GM23338 (cell line): Measurements from ENCODE around the gene SLC25A34. TPM values are rescaled to one million over a fixed set of nuclear protein-coding genes. Genes with fewer than 3 reads are reported as not detected.

Experiments used
- ATAC-seq: fragments of 200-7000 bp; cut with Tn5 transposase; 3 replicates; pipeline ENCODE4 v1.9.1; 2020
- DNase-seq: peaks from one replicate; pipeline ENCODE4 v3.0.0-alpha.2; 2015; ENCODE audit warnings: low spot score
- H2AFZ ChIP-seq: fragments of 200-600 bp; sonication (generic); 2 replicates; pipeline ENCODE4 v1.8.0; 2016; ENCODE audit warnings: antibody characterized with exemption, mild to moderate bottlenecking, moderate library complexity
- H3F3A ChIP-seq: fragments of 200-600 bp; sonication (generic); replicated peaks from 2 replicates; pipeline ENCODE4 v1.8.0; 2017; ENCODE audit warnings: antibody characterized with exemption, mixed run types, low read depth
- H3K27ac ChIP-seq: fragments of 200-600 bp; sonication (generic); 2 replicates; pipeline ENCODE4 v1.6.1; 2016; ENCODE audit warnings: low read depth
- H3K27me3 ChIP-seq: fragments of 200-600 bp; sonication (generic); 2 replicates; pipeline ENCODE4 v1.8.0; 2016; ENCODE audit warnings: mild to moderate bottlenecking, mixed run types, moderate library complexity; ENCODE audit not compliant: insufficient read depth
- H3K36me3 ChIP-seq: fragments of 200-600 bp; sonication (generic); 2 replicates; pipeline ENCODE4 v1.8.0; 2016; ENCODE audit warnings: mild to moderate bottlenecking; ENCODE audit not compliant: insufficient read depth
- H3K4me1 ChIP-seq: fragments of 200-600 bp; sonication (generic); 2 replicates; pipeline ENCODE4 v1.8.0; 2016; ENCODE audit warnings: mild to moderate bottlenecking, moderate library complexity; ENCODE audit not compliant: insufficient read depth
- H3K4me2 ChIP-seq: fragments of 200-600 bp; sonication (generic); 2 replicates; pipeline ENCODE4 v1.7.1; 2017; ENCODE audit warnings: mixed run types
- H3K4me3 ChIP-seq: fragments of 200-600 bp; sonication (generic); 2 replicates; pipeline ENCODE4 v1.6.1; 2016; ENCODE audit warnings: mixed run types
- H3K79me2 ChIP-seq: fragments of 200-600 bp; sonication (generic); replicated peaks from 2 replicates; pipeline ENCODE4 v1.8.0; 2017; ENCODE audit warnings: mild to moderate bottlenecking; ENCODE audit not compliant: insufficient read depth
- H3K9me2 ChIP-seq: fragments of 200-600 bp; sonication (generic); 2 replicates; pipeline ENCODE4 v1.8.0; 2017; ENCODE audit not compliant: insufficient read depth
- H4K20me1 ChIP-seq: fragments of 200-600 bp; sonication (generic); replicated peaks from 2 replicates; pipeline ENCODE4 v1.8.0; 2017; ENCODE audit warnings: mild to moderate bottlenecking; ENCODE audit not compliant: insufficient read depth
- H3K27ac Mint-ChIP-seq: 2 replicates; pipeline ENCODE4 v1.8.0; 2020; ENCODE audit warnings: inconsistent platforms, mild to moderate bottlenecking, moderate library complexity, mixed read lengths
- H3K27me3 Mint-ChIP-seq: 3 replicates; pipeline ENCODE4 v1.8.0; 2022; ENCODE audit warnings: low read depth, mild to moderate bottlenecking, moderate library complexity, mixed read lengths, inconsistent platforms; ENCODE audit not compliant: insufficient read depth, poor library complexity
- H3K36me3 Mint-ChIP-seq: 3 replicates; pipeline ENCODE4 v1.8.0; 2021; ENCODE audit warnings: low read depth, mild to moderate bottlenecking, inconsistent platforms, moderate library complexity, mixed read lengths
- H3K4me1 Mint-ChIP-seq: 3 replicates; pipeline ENCODE4 v1.8.0; 2020; ENCODE audit warnings: mild to moderate bottlenecking, inconsistent platforms, mixed read lengths
- H3K4me3 Mint-ChIP-seq: 3 replicates; pipeline ENCODE4 v1.8.0; 2021; ENCODE audit warnings: moderate library complexity, mild to moderate bottlenecking, inconsistent platforms, mixed read lengths
- H3K9me3 Mint-ChIP-seq: 3 replicates; pipeline ENCODE4 v1.8.0; 2020; ENCODE audit warnings: moderate library complexity, mild to moderate bottlenecking, inconsistent platforms, mixed read lengths
- CREB1 ChIP-seq: fragments of 250-450 bp; sonication (Bioruptor Pico); IDR thresholded peaks from 2 replicates; pipeline ENCODE4 v1.5.0; 2020; ENCODE audit warnings: low read depth, mild to moderate bottlenecking, moderate library complexity
- ETS1 ChIP-seq: IDR thresholded peaks from 2 replicates; pipeline ENCODE4 v1.6.1; 2016; ENCODE audit warnings: antibody characterized with exemption
- EZH2 ChIP-seq: fragments of 200-600 bp; sonication (generic); IDR thresholded peaks from one replicate; pipeline ENCODE4 v1.8.0; 2017; ENCODE audit warnings: antibody characterized with exemption, mild to moderate bottlenecking, low read depth; ENCODE audit not compliant: unreplicated experiment
- EZH2phosphoT487 ChIP-seq: fragments of 200-600 bp; sonication (generic); IDR thresholded peaks from one replicate; pipeline ENCODE4 v1.8.1; 2018; ENCODE audit warnings: antibody characterized with exemption; ENCODE audit not compliant: unreplicated experiment
- JUNB ChIP-seq: IDR thresholded peaks from one replicate; pipeline ENCODE4 v1.6.1; 2016; ENCODE audit warnings: antibody characterized with exemption; ENCODE audit not compliant: unreplicated experiment
- NANOG ChIP-seq: IDR thresholded peaks from 2 replicates; pipeline ENCODE4 v1.6.1; 2016; ENCODE audit warnings: antibody characterized with exemption, borderline replicate concordance
- POLR2AphosphoS5 ChIP-seq: IDR thresholded peaks from 2 replicates; pipeline ENCODE4 v1.6.1; 2016; ENCODE audit warnings: antibody characterized with exemption, low read depth
- REST ChIP-seq: IDR thresholded peaks from one replicate; pipeline ENCODE4 v1.6.1; 2018; ENCODE audit warnings: antibody characterized with exemption; ENCODE audit not compliant: unreplicated experiment
- STAT1 ChIP-seq: IDR thresholded peaks from one replicate; pipeline ENCODE4 v1.6.1; 2016; ENCODE audit warnings: antibody characterized with exemption; ENCODE audit not compliant: unreplicated experiment
- ZNF114 ChIP-seq: fragments of 250-450 bp; sonication (Bioruptor Pico); IDR thresholded peaks from 2 replicates; pipeline ENCODE4 v1.5.0; 2020; ENCODE audit warnings: mild to moderate bottlenecking, moderate library complexity
- ZNF331 ChIP-seq: fragments of 250-450 bp; sonication (Bioruptor Pico); IDR thresholded peaks from 2 replicates; pipeline ENCODE4 v1.5.0; 2020; ENCODE audit warnings: low read depth, mild to moderate bottlenecking, moderate library complexity
- ZNF462 ChIP-seq: fragments of 250-450 bp; sonication (Bioruptor Pico); IDR thresholded peaks from 2 replicates; pipeline ENCODE4 v1.5.0; 2020; ENCODE audit warnings: mild to moderate bottlenecking, moderate library complexity
- polyA plus RNA-seq: library from polyadenylated mRNA; unstranded; fragments of >200 nt; fragmentation: Nextera tagmentation; extraction: Ambion mirVana; gene quantifications from 2 replicates; pipeline ENCODE4 v1.2.1, GENCODE V29; 2016
- total RNA-seq: library from RNA; depleted of rRNA; stranded (reverse); fragments of >200 nt; shearing (Covaris generic); gene quantifications from 2 replicates; pipeline ENCODE4 v1.2.3, GENCODE V29; 2014
- TF ChIP-seq, protein P1 (sequence below), 2 experiments: fragments of 200-600 bp in 1 of 2; sonication (generic) in 1 of 2; conservative IDR thresholded peaks; 2 replicates each; pipeline versions ENCODE4 v1.5.1 to v1.6.1; 2016 to 2017; ENCODE audit warnings: antibody characterized with exemption in 2 of 2, low read depth in 2 of 2, mild to moderate bottlenecking in 2 of 2, moderate library complexity in 1 of 2

Gene SLC25A34
- total and polyA plus RNA-seq, 2 experiments from 2014 or later, result 0.11 to 3.5 TPM

DNA sequence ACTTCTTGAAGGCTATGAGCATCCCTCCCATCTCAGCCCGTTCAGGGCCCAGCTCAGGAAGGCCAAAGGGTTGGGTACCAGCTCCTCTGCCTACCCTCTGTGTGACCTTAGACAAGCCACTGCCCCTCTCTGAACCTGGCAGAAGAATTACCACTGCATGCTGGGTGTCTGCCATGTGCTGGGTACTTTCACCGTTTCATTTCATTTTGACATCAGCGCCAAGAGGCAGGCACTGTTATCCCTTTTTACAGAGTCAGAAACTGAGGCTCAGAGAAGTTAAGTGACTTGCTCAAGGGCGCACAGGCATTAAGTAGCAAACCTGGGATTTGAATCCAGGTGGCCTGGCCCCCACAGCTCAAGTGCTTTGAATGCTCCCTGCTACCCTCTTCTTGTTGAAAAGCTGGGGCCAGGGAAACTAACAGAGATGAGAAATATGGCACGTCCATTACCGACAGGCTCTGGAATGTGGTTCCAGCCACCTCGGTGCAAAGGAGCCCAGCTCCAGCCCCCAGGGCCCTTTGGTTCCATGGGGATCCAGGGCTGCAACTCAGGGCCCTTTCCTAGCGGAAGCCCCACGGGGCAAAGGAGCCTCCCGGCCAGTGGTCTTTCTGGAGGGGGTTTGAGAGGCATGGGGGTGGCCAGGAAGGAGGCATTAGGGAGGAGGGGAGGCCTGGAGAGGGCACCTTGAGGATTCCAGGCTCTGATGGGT, 12.8 kb downstream of the SLC25A34 start:
- no peaks in the 10 kb centered on the region for H3K79me2 ChIP-seq
- H3K27me3 Mint-ChIP-seq, result peaks cover 9% of the 10 kb centered on the region
- no peaks in the 10 kb centered on the region; the same call in 1 of the 2 replicates for H3K4me1 ChIP-seq
- DNase-seq (no peak), ATAC-seq (peak; percentile 15)
- H4K20me1 ChIP-seq, result no peaks in the 10 kb centered on the region
- H3K4me1 Mint-ChIP-seq, result peaks cover 2% of the 10 kb centered on the region; the same call in 2 of the 3 replicates
- H3K36me3 ChIP-seq, result no peaks in the 10 kb centered on the region
- no peak overlapping the region for H3K4me2 ChIP-seq
- no peak overlapping the region for H3K27ac Mint-ChIP-seq
- H3K27ac ChIP-seq, result no peak overlapping the region; the same call in 1 of the 2 replicates
- TF ChIP-seq POLR2AphosphoS5 (no peak), STAT1 (no peak), REST (no peak), EZH2 (no peak), NANOG (no peak), ZNF331 (CRISPR knock-in tag) (no peak), ZNF114 (CRISPR knock-in tag) (no peak), EZH2phosphoT487 (no peak), JUNB (no peak), ETS1 (no peak), CREB1 (CRISPR knock-in tag) (no peak), ZNF462 (no peak)
- TF ChIP-seq, protein P1, sequence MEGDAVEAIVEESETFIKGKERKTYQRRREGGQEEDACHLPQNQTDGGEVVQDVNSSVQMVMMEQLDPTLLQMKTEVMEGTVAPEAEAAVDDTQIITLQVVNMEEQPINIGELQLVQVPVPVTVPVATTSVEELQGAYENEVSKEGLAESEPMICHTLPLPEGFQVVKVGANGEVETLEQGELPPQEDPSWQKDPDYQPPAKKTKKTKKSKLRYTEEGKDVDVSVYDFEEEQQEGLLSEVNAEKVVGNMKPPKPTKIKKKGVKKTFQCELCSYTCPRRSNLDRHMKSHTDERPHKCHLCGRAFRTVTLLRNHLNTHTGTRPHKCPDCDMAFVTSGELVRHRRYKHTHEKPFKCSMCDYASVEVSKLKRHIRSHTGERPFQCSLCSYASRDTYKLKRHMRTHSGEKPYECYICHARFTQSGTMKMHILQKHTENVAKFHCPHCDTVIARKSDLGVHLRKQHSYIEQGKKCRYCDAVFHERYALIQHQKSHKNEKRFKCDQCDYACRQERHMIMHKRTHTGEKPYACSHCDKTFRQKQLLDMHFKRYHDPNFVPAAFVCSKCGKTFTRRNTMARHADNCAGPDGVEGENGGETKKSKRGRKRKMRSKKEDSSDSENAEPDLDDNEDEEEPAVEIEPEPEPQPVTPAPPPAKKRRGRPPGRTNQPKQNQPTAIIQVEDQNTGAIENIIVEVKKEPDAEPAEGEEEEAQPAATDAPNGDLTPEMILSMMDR (conservative IDR thresholded peaks at IDR 0.05; ENCODE audit: low read depth in 2 of 2), result no peak
- no peak overlapping the region for H3K4me3 Mint-ChIP-seq
- H3K9me2 ChIP-seq, result no peaks in the 10 kb centered on the region
- no peak overlapping the region for H3K4me3 ChIP-seq
- H3K9me3 Mint-ChIP-seq, result no peaks in the 10 kb centered on the region
- no peaks in the 10 kb centered on the region for H3K36me3 Mint-ChIP-seq
- no peaks in the 10 kb centered on the region for H3F3A ChIP-seq
- peak overlapping the region; percentile 81 for H2AFZ ChIP-seq
- H3K27me3 ChIP-seq, result no peaks in the 10 kb centered on the region
